HepG2 (cell line): ENCODE results near the gene PIGV. TPM values are rescaled to one million over a fixed set of nuclear protein-coding genes. Genes with fewer than 3 reads are reported as not detected.
A peak's percentile ranks its signal among the peaks of the same experiment; 100 is the strongest.

ENCODE experiments used
- ATAC-seq: fragments of 200-7000 bp; cut with Tn5 transposase; 3 replicates; pipeline ENCODE4 v1.9.1; 2020; ENCODE audit warnings: mild to moderate bottlenecking, moderate library complexity
- BruUV-seq: library from RNA; stranded (reverse); fragments of 400-500 nt; replicated peaks from 2 replicates; lab custom pipeline; 2021; lab: Mats Ljungman, UMichigan
- CTCF ChIA-PET: fragments of 300-600 bp; formaldehyde crosslinking; extraction: SDS; loops from one replicate; lab custom pipeline; 2021; ENCODE audit warnings: low total read pairs, inconsistent platforms, low intra/inter-chr PET ratio; lab: Yijun Ruan, JAX
- POLR2A ChIA-PET: fragments of 350-600 bp; sonication (Branson Sonifier 250); formaldehyde crosslinking; loops from one replicate; lab custom pipeline; 2020; ENCODE audit warnings: antibody characterized with exemption, inconsistent platforms; lab: Yijun Ruan, JAX
- DNase-seq: peaks from one replicate; pipeline ENCODE4 v3.0.0-alpha.2; 2015; ENCODE audit warnings: low spot score
- FAIRE-seq: peaks from 3 replicates; lab custom pipeline; 2011; peaks lifted over from hg19 to GRCh38; lab: Jason Lieb, UNC
- H2AFZ ChIP-seq: one replicate; pipeline ENCODE4 v1.6.1; 2011; ENCODE audit warnings: low read length, inconsistent platforms
- H3K27ac ChIP-seq: fragments of 300-600 bp; 3 replicates; pipeline ENCODE4 v1.8.0; 2011; ENCODE audit warnings: mixed run types, mild to moderate bottlenecking, mixed read lengths, low read length, inconsistent platforms; ENCODE audit not compliant: insufficient read depth; ENCODE audit errors: extremely low read length
- H3K27me3 ChIP-seq, 2 experiments: fragments of 200-600 bp in 1 of 2; 2 replicates in 1 of 2; 3 replicates in 1 of 2; pipeline versions ENCODE4 v1.6.0 to v1.8.0; 2011; ENCODE audit warnings: low read length in 2 of 2, mild to moderate bottlenecking in 2 of 2, moderate library complexity in 2 of 2, inconsistent platforms in 1 of 2; ENCODE audit not compliant: insufficient read depth in 2 of 2, control insufficient read depth in 1 of 2
- H3K36me3 ChIP-seq, 2 experiments: fragments of 200-600 bp in 1 of 2; replicated peaks in 1 of 2; 2 replicates in 1 of 2; 3 replicates in 1 of 2; pipeline versions ENCODE4 v1.5.1 to v1.8.0; 2011; ENCODE audit warnings: low read length in 2 of 2, inconsistent platforms in 1 of 2; ENCODE audit not compliant: insufficient read depth in 2 of 2, control insufficient read depth in 1 of 2
- H3K4me1 ChIP-seq: 2 replicates; pipeline ENCODE4 v1.5.1; 2012; ENCODE audit warnings: low read length, inconsistent platforms; ENCODE audit not compliant: insufficient read depth
- H3K4me2 ChIP-seq: 2 replicates; pipeline ENCODE4 v1.6.0; 2011; ENCODE audit warnings: low read depth, low read length, inconsistent platforms
- H3K4me3 ChIP-seq, 3 experiments: fragments of 200-600 bp in 1 of 3; sonication (generic), shearing (Covaris generic) in 1 of 3; replicated peaks in 1 of 3; 2 replicates each; pipeline ENCODE4 v1.5.1; 2011 to 2016; ENCODE audit warnings: low read length in 3 of 3, inconsistent platforms in 2 of 3, low read depth in 2 of 3, mild to moderate bottlenecking in 2 of 3, control low read depth in 1 of 3, mixed read lengths in 1 of 3; ENCODE audit not compliant: insufficient read depth in 1 of 3
- H3K79me2 ChIP-seq: one replicate; pipeline ENCODE4 v1.6.1; 2011; ENCODE audit warnings: low read length, inconsistent platforms; ENCODE audit not compliant: insufficient read depth
- H3K9ac ChIP-seq: 2 replicates; pipeline ENCODE4 v1.6.0; 2011; ENCODE audit warnings: mild to moderate bottlenecking, low read depth, low read length, inconsistent platforms; ENCODE audit not compliant: insufficient read depth
- H3K9me3 ChIP-seq: 2 replicates; pipeline ENCODE4 v1.5.1; 2012; ENCODE audit warnings: mild to moderate bottlenecking, low read length
- H4K20me1 ChIP-seq: 2 replicates; pipeline ENCODE4 v1.6.0; 2011; ENCODE audit warnings: inconsistent platforms, mild to moderate bottlenecking, low read length, moderate library complexity; ENCODE audit not compliant: insufficient read depth
- CEBPB ChIP-seq: IDR thresholded peaks from 2 replicates; pipeline ENCODE4 v1.6.1; 2011; ENCODE audit warnings: low read depth, low read length, improper control_type of control experiment, borderline replicate concordance
- DZIP1 ChIP-seq: sonication (generic); formaldehyde crosslinking; IDR thresholded peaks from 2 replicates; pipeline ENCODE4 v1.5.0; 2020; ENCODE audit warnings: mild to moderate bottlenecking, missing genetic modification reagents
- HOXA7 ChIP-seq: sonication (generic); formaldehyde crosslinking; IDR thresholded peaks from 2 replicates; pipeline ENCODE4 v1.8.1; 2022; ENCODE audit warnings: mild to moderate bottlenecking, missing genetic modification reagents, moderate library complexity
- MEIS1 ChIP-seq: sonication (generic); formaldehyde crosslinking; IDR thresholded peaks from 2 replicates; pipeline ENCODE4 v1.9.0; 2021; ENCODE audit warnings: mild to moderate bottlenecking, missing genetic modification reagents, moderate library complexity, borderline replicate concordance
- NCOA1 ChIP-seq: sonication (generic); formaldehyde crosslinking; IDR thresholded peaks from 2 replicates; pipeline ENCODE4 v1.9.0; 2021; ENCODE audit warnings: missing genetic modification reagents
- TCF7L2 ChIP-seq: IDR thresholded peaks from 2 replicates; pipeline ENCODE4 v1.6.1; 2011; ENCODE audit warnings: mild to moderate bottlenecking, low read depth, low read length, moderate library complexity
- TIGD3 ChIP-seq: sonication (generic); formaldehyde crosslinking; IDR thresholded peaks from 2 replicates; pipeline ENCODE4 v1.5.1; 2020; ENCODE audit warnings: mild to moderate bottlenecking, missing genetic modification reagents, borderline replicate concordance
- ZNF382 ChIP-seq: sonication (generic); formaldehyde crosslinking; IDR thresholded peaks from 2 replicates; pipeline ENCODE4 v1.5.0; 2020; ENCODE audit warnings: missing genetic modification reagents, mild to moderate bottlenecking, borderline replicate concordance
- ZNF766 ChIP-seq: sonication (generic); formaldehyde crosslinking; IDR thresholded peaks from 2 replicates; pipeline ENCODE4 v1.5.0; 2020; ENCODE audit warnings: missing genetic modification reagents, borderline replicate concordance
- WGBS: methylation state at CpG from one replicate; pipeline ENCODE4 v1.1.6; 2017; ENCODE audit warnings: low lambda C conversion rate; 5-methylcytosine and 5-hydroxymethylcytosine counted together
- in situ Hi-C: cut with HindIII; loops from 2 replicates; pipeline ENCODE4 v1.10.0; 2017; ENCODE audit warnings: low pct_unique_long_range_greater_than_20kb; ENCODE audit not compliant: extremely low pct_ligation_motif_present
- intact Hi-C: fragments of 100-400 bp; cut with micrococcal nuclease; formaldehyde crosslinking; loops from one replicate; pipeline ENCODE4 v1.10.0; 2022; ENCODE audit not compliant: unreplicated experiment
- polyA plus RNA-seq, 8 experiments: library from polyadenylated mRNA; depleted of rRNA in 3 of 8; stranded (reverse) in 7 of 8; unstranded in 1 of 8; fragments of >200 nt; fragmentation: Illumina TruSeq in 4 of 8; extraction: Trizol in 4 of 8; gene quantifications; 2 replicates each; pipeline versions ENCODE4 v1.2.1 to v1.2.3, GENCODE V29; 2011 to 2016; ENCODE audit warnings: low read depth in 4 of 8, missing spikeins in 1 of 8, mixed read lengths in 1 of 8; ENCODE audit not compliant: insufficient read depth in 1 of 8
- total RNA-seq, 5 experiments: library from RNA; depleted of rRNA; stranded (reverse); fragments of >200 nt; fragmentation: Illumina TruSeq; extraction: Trizol; gene quantifications; 2 replicates each; pipeline ENCODE4 v1.2.3, GENCODE V29; 2016; ENCODE audit warnings: low read depth in 1 of 5
- TF ChIP-seq, protein P1 (sequence below): sonication (generic); formaldehyde crosslinking; IDR thresholded peaks from 2 replicates; pipeline ENCODE4 v1.4.0; 2020; ENCODE audit warnings: low read depth, missing genetic modification reagents

The PIGV gene
- total and polyA plus RNA-seq, 2 of the 13 experiments (the other 11 are each of a cell fraction or from before 2014, with no cell fraction given) = 13.5 to 22.7 TPM

- no peak for TF ChIP-seq DZIP1
- TF ChIP-seq TIGD3 (CRISPR knock-in tag) = no peak
- TF ChIP-seq ZNF382 (CRISPR knock-in tag) = no peak
- TF ChIP-seq, all 625 proteins: peak for 0
Measured at GRCh38 chr1:26745191-26745590, 42.6 kb upstream of the PIGV start (continued).

DNA sequence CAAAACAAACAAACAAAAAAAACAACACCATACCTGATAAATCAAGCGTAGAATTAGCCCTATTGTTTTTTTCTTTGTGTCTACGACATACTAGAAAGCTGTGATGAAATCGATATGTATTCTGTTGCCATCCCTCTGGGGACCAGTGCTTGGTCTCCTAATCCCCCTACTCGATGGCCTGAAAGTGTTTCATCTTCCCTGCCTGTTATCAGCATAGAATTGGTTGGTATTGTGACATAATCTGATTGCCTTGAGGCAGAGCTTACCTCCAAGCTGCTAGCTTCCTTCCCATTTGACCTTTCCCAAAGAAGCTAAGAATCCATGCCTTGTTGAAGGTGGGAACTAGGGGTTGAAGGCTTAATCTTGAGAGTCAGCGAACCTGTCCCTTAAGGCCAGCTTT is 40.7 kb upstream of the PIGV start:
- WGBS = 96% methylated on average over 5 of the region's 5 CpGs
- Histone ChIP-seq H3K27ac (no peak overlapping the region), H4K20me1 (0 out of 2 replicates have a peak, but pooled peaks cover 6% of the 10 kb centered on the region), H3K4me3 (no peak overlapping the region), H3K9ac (no peak overlapping the region), H2AFZ (no peak overlapping the region), H3K9me3 (no peaks in the 10 kb centered on the region), H3K27me3 (no peaks in the 10 kb centered on the region), H3K4me1 (no peaks in the 10 kb centered on the region), H3K4me2 (no peak overlapping the region), H3K79me2 (peaks cover 31% of the 10 kb centered on the region), H3K36me3 (peaks cover 19 to 88% of the 10 kb centered on the region in 2 experiments)
- ChIA-PET CTCF (no interaction called here), POLR2A (no interaction called here)
- BruUV-seq = no TSS peak
- ATAC-seq = no peak
- FAIRE-seq = no peak
- intact Hi-C loops (no loop called here), in situ Hi-C loops (no loop called here)
- TF ChIP-seq, protein P1, sequence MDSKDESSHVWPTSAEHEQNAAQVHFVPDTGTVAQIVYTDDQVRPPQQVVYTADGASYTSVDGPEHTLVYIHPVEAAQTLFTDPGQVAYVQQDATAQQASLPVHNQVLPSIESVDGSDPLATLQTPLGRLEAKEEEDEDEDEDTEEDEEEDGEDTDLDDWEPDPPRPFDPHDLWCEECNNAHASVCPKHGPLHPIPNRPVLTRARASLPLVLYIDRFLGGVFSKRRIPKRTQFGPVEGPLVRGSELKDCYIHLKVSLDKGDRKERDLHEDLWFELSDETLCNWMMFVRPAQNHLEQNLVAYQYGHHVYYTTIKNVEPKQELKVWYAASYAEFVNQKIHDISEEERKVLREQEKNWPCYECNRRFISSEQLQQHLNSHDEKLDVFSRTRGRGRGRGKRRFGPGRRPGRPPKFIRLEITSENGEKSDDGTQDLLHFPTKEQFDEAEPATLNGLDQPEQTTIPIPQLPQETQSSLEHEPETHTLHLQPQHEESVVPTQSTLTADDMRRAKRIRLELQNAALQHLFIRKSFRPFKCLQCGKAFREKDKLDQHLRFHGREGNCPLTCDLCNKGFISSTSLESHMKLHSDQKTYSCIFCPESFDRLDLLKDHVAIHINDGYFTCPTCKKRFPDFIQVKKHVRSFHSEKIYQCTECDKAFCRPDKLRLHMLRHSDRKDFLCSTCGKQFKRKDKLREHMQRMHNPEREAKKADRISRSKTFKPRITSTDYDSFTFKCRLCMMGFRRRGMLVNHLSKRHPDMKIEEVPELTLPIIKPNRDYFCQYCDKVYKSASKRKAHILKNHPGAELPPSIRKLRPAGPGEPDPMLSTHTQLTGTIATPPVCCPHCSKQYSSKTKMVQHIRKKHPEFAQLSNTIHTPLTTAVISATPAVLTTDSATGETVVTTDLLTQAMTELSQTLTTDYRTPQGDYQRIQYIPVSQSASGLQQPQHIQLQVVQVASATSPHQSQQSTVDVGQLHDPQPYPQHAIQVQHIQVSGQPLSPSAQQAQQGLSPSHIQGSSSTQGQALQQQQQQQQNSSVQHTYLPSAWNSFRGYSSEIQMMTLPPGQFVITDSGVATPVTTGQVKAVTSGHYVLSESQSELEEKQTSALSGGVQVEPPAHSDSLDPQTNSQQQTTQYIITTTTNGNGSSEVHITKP (CRISPR knock-in tag) = no peak
- TF ChIP-seq ZNF766 (CRISPR knock-in tag) (no peak), NCOA1 (CRISPR knock-in tag) (no peak), TCF7L2 (no peak), CEBPB (peak; percentile 39; the same call in 1 of the 2 replicates), MEIS1 (CRISPR knock-in tag) (no peak), HOXA7 (no peak)
- no peak for DNase-seq
